HCT116 (cell line): ENCODE data around the gene ATP6V1B1. TPM values are rescaled to one million over a fixed set of nuclear protein-coding genes. Genes with fewer than 3 reads are reported as not detected.
"Not testable (repeated sequence)": the region's sequence is repeated elsewhere in the genome, so short reads cannot be mapped to it uniquely, and the experiment has no call there.

ENCODE experiments used
- ATAC-seq: fragments of 200-7000 bp; cut with Tn5 transposase; 2 replicates; pipeline ENCODE4 v1.9.1; 2020; ENCODE audit warnings: mild to moderate bottlenecking, moderate library complexity
- BruUV-seq: library from RNA; stranded (reverse); fragments of 400-500 nt; replicated peaks from 2 replicates; lab custom pipeline; 2021; lab: Mats Ljungman, UMichigan
- CTCF ChIA-PET: fragments of 300-600 bp; sonication (Branson Sonifier 250); formaldehyde crosslinking; loops from one replicate; lab custom pipeline; 2021; ENCODE audit warnings: antibody characterized with exemption; lab: Charles Lee
- POLR2A ChIA-PET: fragments of 300-600, 350-600 bp; sonication (Branson Sonifier 250); formaldehyde crosslinking; loops from one replicate; lab custom pipeline; 2021; ENCODE audit warnings: antibody characterized with exemption; lab: Charles Lee
- RAD21 ChIA-PET, 2 experiments: fragments of 300-600 bp; sonication (Branson Sonifier 250); formaldehyde crosslinking; loops; one replicate each; lab custom pipeline; 2023; ENCODE audit warnings: low total read pairs in 2 of 2; ENCODE audit not compliant: uncharacterized antibody in 2 of 2, unreplicated experiment in 2 of 2, low non-redundant PET in 1 of 2; lab: Charles Lee
- DNase-seq: peaks from one replicate; pipeline ENCODE4 v3.0.0-alpha.2; 2010; ENCODE audit warnings: low read depth, low spot score
- H2AFZ ChIP-seq: fragments of 200-600 bp; shearing (Covaris generic), sonication (generic); 2 replicates; pipeline ENCODE4 v1.6.1; 2017; ENCODE audit warnings: low read depth, mixed run types, mixed read lengths, antibody characterized with exemption, low read length; ENCODE audit not compliant: poor library complexity, severe bottlenecking
- H3K27ac ChIP-seq: 2 replicates; pipeline ENCODE4 v1.5.1; 2012; ENCODE audit warnings: low read depth, low read length
- H3K27me3 ChIP-seq: fragments of 200-600 bp; sonication (generic); 2 replicates; pipeline ENCODE4 v1.6.1; 2016; ENCODE audit warnings: mixed run types, low read length, mixed read lengths; ENCODE audit not compliant: insufficient read depth
- H3K36me3 ChIP-seq, 2 experiments: fragments of 200-500 bp in 1 of 2; fragments of 200-600 bp in 1 of 2; sonication (Bioruptor generic) in 1 of 2; sonication (generic) in 1 of 2; 2 replicates each; pipeline versions ENCODE4 v1.5.1 to v1.6.1; 2014 to 2016; ENCODE audit warnings: low read length in 2 of 2, inconsistent platforms in 1 of 2, mixed read lengths in 1 of 2, mixed run types in 1 of 2; ENCODE audit not compliant: insufficient read depth in 2 of 2, control insufficient read depth in 1 of 2
- H3K4me1 ChIP-seq, 2 experiments: fragments of 200-600 bp in 1 of 2; sonication (generic) in 1 of 2; 2 replicates each; pipeline versions ENCODE4 v1.5.1 to v1.6.1; 2012 to 2017; ENCODE audit warnings: low read length in 2 of 2, inconsistent platforms in 1 of 2, mild to moderate bottlenecking in 1 of 2, mixed read lengths in 1 of 2, mixed run types in 1 of 2, moderate library complexity in 1 of 2; ENCODE audit not compliant: insufficient read depth in 2 of 2, control insufficient read depth in 1 of 2
- H3K4me2 ChIP-seq: fragments of 200-600 bp; sonication (generic); 2 replicates; pipeline ENCODE4 v1.6.1; 2017; ENCODE audit warnings: mixed run types, low read length, mixed read lengths
- H3K4me3 ChIP-seq, 2 experiments: fragments of 200-600 bp in 1 of 2; sonication (generic) in 1 of 2; replicated peaks in 1 of 2; 2 replicates each; pipeline ENCODE4 v1.5.1; 2011 to 2016; ENCODE audit warnings: low read length in 2 of 2, control low read depth in 1 of 2, low read depth in 1 of 2, mild to moderate bottlenecking in 1 of 2, mixed read lengths in 1 of 2, mixed run types in 1 of 2
- H3K79me2 ChIP-seq: fragments of 200-600 bp; sonication (generic); 2 replicates; pipeline ENCODE4 v1.6.1; 2017; ENCODE audit warnings: mild to moderate bottlenecking, mixed run types, low read length, moderate library complexity, mixed read lengths; ENCODE audit not compliant: insufficient read depth
- H3K9ac ChIP-seq: fragments of 200-600 bp; sonication (generic); 2 replicates; pipeline ENCODE4 v1.6.1; 2016; ENCODE audit warnings: low read length, mixed read lengths
- H3K9me2 ChIP-seq: fragments of 200-600 bp; sonication (generic), shearing (Covaris generic); 2 replicates; pipeline ENCODE4 v1.6.1; 2017; ENCODE audit warnings: mixed run types, mild to moderate bottlenecking, moderate library complexity; ENCODE audit not compliant: insufficient read depth
- H3K9me3 ChIP-seq, 2 experiments: fragments of 200-500 bp in 1 of 2; fragments of 200-600 bp in 1 of 2; sonication (Bioruptor generic) in 1 of 2; sonication (generic) in 1 of 2; 2 replicates each; pipeline ENCODE4 v1.6.1; 2014 to 2017; ENCODE audit warnings: low read length in 2 of 2, mixed read lengths in 2 of 2, inconsistent platforms in 1 of 2, low read depth in 1 of 2, mild to moderate bottlenecking in 1 of 2, mixed run types in 1 of 2, moderate library complexity in 1 of 2; ENCODE audit not compliant: control insufficient read depth in 1 of 2, insufficient read depth in 1 of 2
- H4K20me1 ChIP-seq: fragments of 200-600 bp; sonication (generic), shearing (Covaris generic); 2 replicates; pipeline ENCODE4 v1.6.1; 2017; ENCODE audit warnings: mixed run types, mild to moderate bottlenecking, moderate library complexity; ENCODE audit not compliant: insufficient read depth
- CTCF ChIP-seq, 3 experiments: fragments of 200-600 bp in 1 of 3; sonication (generic) in 1 of 3; IDR thresholded peaks in 2 of 3; conservative IDR thresholded peaks in 1 of 3; 2 replicates each; pipeline ENCODE4 v1.5.1; 2012 to 2017; ENCODE audit warnings: low read depth in 2 of 3, low read length in 2 of 3, antibody characterized with exemption in 1 of 3, borderline replicate concordance in 1 of 3, control low read depth in 1 of 3, mild to moderate bottlenecking in 1 of 3, mixed read lengths in 1 of 3, mixed run types in 1 of 3, moderate library complexity in 1 of 3; ENCODE audit not compliant: insufficient read depth in 1 of 3
- EZH2phosphoT487 ChIP-seq: fragments of 200-600 bp; IDR thresholded peaks from 2 replicates; pipeline ENCODE4 v1.6.1; 2018; ENCODE audit warnings: antibody characterized with exemption, borderline replicate concordance
- FOSL1 ChIP-seq: IDR thresholded peaks from 2 replicates; pipeline ENCODE4 v1.6.1; 2012; ENCODE audit warnings: low read depth
- MAX ChIP-seq: IDR thresholded peaks from 2 replicates; pipeline ENCODE4 v1.6.1; 2012
- intact Hi-C: fragments of 100-400 bp; cut with micrococcal nuclease; formaldehyde crosslinking; loops from 2 replicates; pipeline ENCODE4 v1.10.0; 2022
- total RNA-seq: library from RNA; stranded (reverse); gene quantifications from one replicate; pipeline ENCODE4 v1.2.1, GENCODE V29; 2021; ENCODE audit not compliant: unreplicated experiment

The ATP6V1B1 gene
- total RNA-seq, 1 experiment from 2014 or later = 0.74 TPM

- CTCF ChIA-PET = no interaction called here
- intact Hi-C loops = no loop called here
Measured at GRCh38 chr2:70999362-70999761, 63.7 kb downstream of the ATP6V1B1 start.

DNA sequence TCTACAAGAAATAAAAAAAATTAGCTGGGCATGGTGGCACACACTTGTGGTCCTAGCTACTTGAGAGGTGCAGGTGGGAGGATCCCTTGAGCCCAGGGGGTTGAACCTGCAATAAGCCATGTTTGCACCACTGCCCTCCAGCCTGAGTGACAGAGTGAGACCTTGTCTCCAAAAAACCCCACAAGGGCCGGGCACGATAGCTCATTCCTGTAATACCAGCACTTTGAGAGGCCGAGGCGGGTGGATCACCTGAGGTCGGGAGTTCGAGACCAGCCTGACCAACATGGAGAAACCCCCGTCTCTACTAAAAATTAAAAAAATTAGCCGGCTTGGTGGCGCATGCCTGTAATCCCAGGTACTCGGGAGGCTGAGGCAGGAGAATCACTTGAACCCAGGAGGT is 64.2 kb downstream of the ATP6V1B1 start:
- intact Hi-C loops, H3K79me2 ChIP-seq, ATAC-seq, DNase-seq, H3K9ac ChIP-seq, H3K27me3 ChIP-seq, H3K9me3 ChIP-seq, H4K20me1 ChIP-seq, H3K9me2 ChIP-seq, H2AFZ ChIP-seq, RAD21 ChIA-PET, H3K4me2 ChIP-seq, H3K4me3 ChIP-seq, H3K27ac ChIP-seq, H3K36me3 ChIP-seq, POLR2A ChIA-PET, CTCF ChIA-PET, BruUV-seq: not testable (repeated sequence)
- H3K4me1 ChIP-seq = peaks cover 7 to 22% of the 10 kb centered on the region in 2 experiments; a peak in 3 of 4 replicates

More at GRCh38 chr2:70999362-70999761, 63.7 kb downstream of the ATP6V1B1 start:
- no peaks in the 10 kb centered on the region for H3K9me3 ChIP-seq
- TF ChIP-seq EZH2phosphoT487 = no peak
- TF ChIP-seq CTCF (IDR thresholded peaks at IDR 0.05 in 2 of 3, conservative IDR thresholded peaks at IDR 0.05 in 1 of 3; ENCODE audit: borderline replicate concordance in 1 of 3, insufficient read depth in 1 of 3, low read depth in 2 of 3, low read length in 2 of 3) = no peak
- no peak for TF ChIP-seq FOSL1
- no peak for TF ChIP-seq MAX
- H3K27me3 ChIP-seq = no peaks in the 10 kb centered on the region
- POLR2A ChIA-PET = no interaction called here
- no peak overlapping the region for H3K4me3 ChIP-seq
- H3K27ac ChIP-seq = no peak overlapping the region
- no peaks in the 10 kb centered on the region for H3K9me2 ChIP-seq
- no peak for DNase-seq
- RAD21 ChIA-PET = no interaction called here
- peaks cover 2% of the 10 kb centered on the region; the same call in 1 of the 2 replicates for H3K79me2 ChIP-seq
- no peaks in the 10 kb centered on the region for H3K36me3 ChIP-seq
- ATAC-seq = no peak
- BruUV-seq = no TSS peak
- H3K4me1 ChIP-seq = peaks cover 7 to 22% of the 10 kb centered on the region in 2 experiments; a peak in 3 of 4 replicates
- H3K9ac ChIP-seq = no peak overlapping the region
- no peaks in the 10 kb centered on the region for H4K20me1 ChIP-seq
- no peak overlapping the region for H3K4me2 ChIP-seq
- no peak overlapping the region for H2AFZ ChIP-seq
